Spleen (tissue), 11 donors: ENCODE results near the gene CNIH1. TPM values are rescaled to one million over a fixed set of nuclear protein-coding genes. Genes with fewer than 3 reads are reported as not detected.
"Not testable (repeated sequence)": the region's sequence is repeated elsewhere in the genome, so short reads cannot be mapped to it uniquely, and the experiment has no call there.

ENCODE experiments used
- DNase-seq: peaks from one replicate; pipeline ENCODE4 v3.0.0-alpha.2; 2020
- H3K27ac ChIP-seq, 8 donors: fragments of 200-600 bp; sonication (generic) in 7 of 8; 1 replicate in 4 of 8; 2 replicates in 4 of 8; pipeline versions ENCODE4 v1.5.0 to v1.8.0; 2016 to 2021; ENCODE audit warnings: inconsistent platforms in 4 of 8, mild to moderate bottlenecking in 4 of 8, moderate library complexity in 1 of 8
- H3K27me3 ChIP-seq, 7 donors: fragments of 200-600 bp; sonication (generic) in 6 of 7; replicated peaks in 1 of 7; 1 replicate in 4 of 7; 2 replicates in 3 of 7; pipeline versions ENCODE4 v1.5.0 to v1.8.0; 2016 to 2021; ENCODE audit warnings: inconsistent platforms in 3 of 7, mild to moderate bottlenecking in 1 of 7
- H3K36me3 ChIP-seq, 6 donors: fragments of 200-600 bp; sonication (generic) in 5 of 6; 1 replicate in 4 of 6; 2 replicates in 2 of 6; pipeline versions ENCODE4 v1.5.0 to v1.8.0; 2016 to 2021; ENCODE audit warnings: inconsistent platforms in 2 of 6
- H3K4me1 ChIP-seq, 6 donors: fragments of 200-600 bp; sonication (generic) in 5 of 6; 1 replicate in 3 of 6; 2 replicates in 3 of 6; pipeline versions ENCODE4 v1.5.0 to v1.8.0; 2016 to 2021; ENCODE audit warnings: inconsistent platforms in 3 of 6
- H3K4me3 ChIP-seq, 8 donors: fragments of 200-600 bp; sonication (generic) in 7 of 8; 1 replicate in 4 of 8; 2 replicates in 4 of 8; pipeline versions ENCODE4 v1.5.0 to v1.8.0; 2016 to 2021; ENCODE audit warnings: inconsistent platforms in 4 of 8, mild to moderate bottlenecking in 4 of 8, moderate library complexity in 2 of 8
- H3K9me3 ChIP-seq, 8 donors: fragments of 200-600 bp; sonication (generic) in 7 of 8; 1 replicate in 4 of 8; 2 replicates in 4 of 8; pipeline versions ENCODE4 v1.5.0 to v1.8.0; 2016 to 2021; ENCODE audit warnings: inconsistent platforms in 4 of 8
- POLR2A ChIP-seq, 3 donors: fragments of 450-650 bp; IDR thresholded peaks; one replicate each; pipeline ENCODE4 v1.5.1; 2017; ENCODE audit warnings: antibody characterized with exemption in 3 of 3, mild to moderate bottlenecking in 1 of 3
- POLR2AphosphoS5 ChIP-seq, 3 donors: sonication (generic); formaldehyde crosslinking; IDR thresholded peaks; one replicate each; pipeline ENCODE4 v1.5.1; 2017; ENCODE audit warnings: antibody characterized with exemption in 3 of 3
- WGBS, 5 donors: extraction: QIAGEN DNeasy Blood & Tissue Kit in 3 of 5; methylation state at CpG; one replicate each; pipeline versions ENCODE4 v1.1.5 to v1.1.7; 2013 to 2018; 5-methylcytosine and 5-hydroxymethylcytosine counted together
- intact Hi-C: fragments of 100-400 bp; cut with DNase I; formaldehyde crosslinking; loops from one replicate; pipeline ENCODE4 v1.15.0; 2023; ENCODE audit warnings: low total_unique reads
- polyA plus RNA-seq, 3 donors: library from polyadenylated mRNA; stranded (reverse); fragments of 200-250 nt; gene quantifications; one replicate each; pipeline ENCODE4 v1.2.1, GENCODE V29; 2013
- total RNA-seq, 7 donors: library from RNA; depleted of rRNA in 3 of 7; stranded (reverse); fragments of >200 nt in 3 of 7; fragmentation: NEBNext Ultra II Directional in 4 of 7; extraction: Animal tissue kit (Norgen Biotek cat#: 25700) in 4 of 7; gene quantifications; one replicate each; pipeline versions ENCODE4 v1.1.0 to v1.2.1, GENCODE V29; 2016 to 2021
- TF ChIP-seq, protein P1 (sequence below), 11 experiments: fragments of 200-600 bp in 7 of 11; fragments of 450-650 bp in 4 of 11; sonication (generic) in 4 of 11; IDR thresholded peaks in 8 of 11; conservative IDR thresholded peaks in 3 of 11; 1 replicate in 7 of 11; 2 replicates in 4 of 11; pipeline versions ENCODE4 v1.4.0 to v1.8.0; 2016 to 2021; ENCODE audit warnings: antibody characterized with exemption in 11 of 11, inconsistent platforms in 4 of 11, mild to moderate bottlenecking in 1 of 11
- donor health status: healthy with polysubstance abuse.
- donor health status: DM: no; HTN: no; CAD: no; lungs with moderate emphysema.
- donor health status: DM: no; HTN: no; CAD: no.
- donor health status: Bipolar disorder and iron deficiency.
- donor health status: healthy.
- donor health status: DM: no; HTN: no; CAD: no.
- donor health status: DM: yes; HTN: yes; CAD: no.

CNIH1 gene
- total and polyA plus RNA-seq, 10 donors, result 35.0 to 105 (median 47.0) TPM

DNA sequence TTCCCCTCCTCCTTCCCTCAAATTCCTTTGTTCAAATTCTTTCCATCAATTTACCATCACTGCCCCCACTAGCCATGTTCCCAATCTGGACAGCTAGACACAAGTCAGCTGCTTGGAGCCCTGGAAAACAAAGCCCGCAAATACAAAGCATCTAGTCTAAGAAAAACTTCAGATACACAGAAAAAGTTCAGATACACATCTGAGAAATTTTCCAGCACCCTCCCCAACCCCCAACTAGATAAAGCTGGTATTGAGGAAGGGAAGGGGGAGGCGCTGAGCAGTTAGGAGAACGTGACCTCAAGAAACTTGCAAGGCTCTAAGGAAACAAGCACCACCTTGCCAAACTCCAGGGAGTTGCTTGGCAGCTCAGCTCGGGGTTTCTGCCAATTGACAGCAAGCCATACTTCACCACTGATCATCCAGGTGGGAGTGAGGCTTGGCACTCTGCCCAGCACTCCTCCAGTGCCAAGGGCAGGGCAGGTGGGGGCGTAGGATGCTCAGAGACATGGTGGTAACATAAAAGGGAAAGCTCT, 5.1 kb upstream of the CNIH1 start:
- H3K27me3 ChIP-seq, result no peaks in the 10 kb centered on the region
- no peaks in the 10 kb centered on the region for H3K36me3 ChIP-seq
- H3K9me3 ChIP-seq, result no peaks in the 10 kb centered on the region
- no peak for DNase-seq
- whole genome bisulfite sequencing, 5 donors, result 39 to 50% (median 42%) methylated on average over 5 of the region's 5 CpGs
- H3K27ac ChIP-seq, result peak overlapping the region in 7 of 8 donors; percentile 21 to 87 (median 78)
- peaks cover 0 to 50% (median 10%) of the 10 kb centered on the region in 6 donors for H3K4me1 ChIP-seq
- intact Hi-C loops, result no loop called here
- TF ChIP-seq POLR2A (IDR thresholded peaks at IDR 0.05), result no peak
- no peak for TF ChIP-seq POLR2AphosphoS5 (IDR thresholded peaks at IDR 0.05)
- TF ChIP-seq, protein P1, sequence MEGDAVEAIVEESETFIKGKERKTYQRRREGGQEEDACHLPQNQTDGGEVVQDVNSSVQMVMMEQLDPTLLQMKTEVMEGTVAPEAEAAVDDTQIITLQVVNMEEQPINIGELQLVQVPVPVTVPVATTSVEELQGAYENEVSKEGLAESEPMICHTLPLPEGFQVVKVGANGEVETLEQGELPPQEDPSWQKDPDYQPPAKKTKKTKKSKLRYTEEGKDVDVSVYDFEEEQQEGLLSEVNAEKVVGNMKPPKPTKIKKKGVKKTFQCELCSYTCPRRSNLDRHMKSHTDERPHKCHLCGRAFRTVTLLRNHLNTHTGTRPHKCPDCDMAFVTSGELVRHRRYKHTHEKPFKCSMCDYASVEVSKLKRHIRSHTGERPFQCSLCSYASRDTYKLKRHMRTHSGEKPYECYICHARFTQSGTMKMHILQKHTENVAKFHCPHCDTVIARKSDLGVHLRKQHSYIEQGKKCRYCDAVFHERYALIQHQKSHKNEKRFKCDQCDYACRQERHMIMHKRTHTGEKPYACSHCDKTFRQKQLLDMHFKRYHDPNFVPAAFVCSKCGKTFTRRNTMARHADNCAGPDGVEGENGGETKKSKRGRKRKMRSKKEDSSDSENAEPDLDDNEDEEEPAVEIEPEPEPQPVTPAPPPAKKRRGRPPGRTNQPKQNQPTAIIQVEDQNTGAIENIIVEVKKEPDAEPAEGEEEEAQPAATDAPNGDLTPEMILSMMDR (IDR thresholded peaks at IDR 0.05 in 8 of 11, conservative IDR thresholded peaks at IDR 0.05 in 3 of 11), result no peak
- H3K4me3 ChIP-seq, result no peak overlapping the region

DNA sequence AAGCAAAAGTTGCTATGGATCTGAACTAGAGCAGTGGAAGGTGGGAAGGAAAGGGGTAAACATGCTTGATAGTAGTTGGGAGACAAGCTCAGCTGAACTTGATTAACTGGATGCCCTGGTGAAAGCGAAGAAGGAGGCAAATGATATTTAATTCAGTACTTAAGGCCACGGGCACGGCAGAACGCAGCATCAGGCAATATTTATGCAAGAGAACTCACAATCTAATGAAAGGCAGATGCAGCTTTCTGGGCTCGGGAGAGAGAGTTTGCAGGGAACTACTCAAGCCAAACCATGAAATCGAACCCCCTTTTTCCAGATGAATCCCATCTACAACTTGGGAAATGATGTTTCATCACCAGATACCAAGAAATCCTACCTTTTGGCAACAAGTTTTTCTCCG, 3.5 kb upstream of the CNIH1 start:
- Histone ChIP-seq H3K27ac (no peak overlapping the region), H3K36me3 (no peaks in the 10 kb centered on the region), H3K4me1 (peaks cover 7 to 48% (median 20%) of the 10 kb centered on the region in 6 donors), H3K9me3 (no peaks in the 10 kb centered on the region), H3K27me3 (no peaks in the 10 kb centered on the region), H3K4me3 (no peak overlapping the region)
- intact Hi-C loops, result no loop called here
- TF ChIP-seq, protein P1 (IDR thresholded peaks at IDR 0.05 in 8 of 11, conservative IDR thresholded peaks at IDR 0.05 in 3 of 11), result no peak
- TF ChIP-seq POLR2AphosphoS5 (IDR thresholded peaks at IDR 0.05), result no peak
- TF ChIP-seq POLR2A (IDR thresholded peaks at IDR 0.05), result no peak
- WGBS, 5 donors, result 88 to 96% (median 91%) methylated on average over 7 of the region's 7 CpGs
- no peak for DNase-seq

DNA sequence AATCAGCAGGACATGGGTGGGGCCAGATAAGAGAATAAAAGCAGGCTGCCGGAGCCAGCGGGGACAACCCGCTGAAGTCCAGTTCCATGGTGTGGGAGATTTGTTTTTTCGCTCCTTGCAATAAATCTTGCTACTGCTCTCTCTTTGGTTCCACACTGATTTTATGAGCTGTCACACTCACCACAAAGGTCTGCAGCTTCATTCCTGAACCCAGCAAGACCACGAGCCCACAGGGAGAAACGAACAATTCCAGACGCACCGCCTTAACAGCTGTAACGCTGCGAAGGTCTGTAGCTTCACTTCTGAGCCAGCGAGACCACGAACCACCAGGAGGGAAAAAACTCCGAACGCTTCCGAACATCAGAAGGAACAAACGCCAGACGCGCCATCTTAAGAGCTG, 2.8 kb upstream of the CNIH1 start:
- peaks cover 7 to 55% (median 26%) of the 10 kb centered on the region in 6 donors for H3K4me1 ChIP-seq
- DNase-seq, result no peak
- H3K4me3 ChIP-seq, result no peak overlapping the region
- 86 to 94% (median 90%) methylated on average over 18 of the region's 18 CpGs for WGBS, 5 donors
- intact Hi-C loops, result no loop called here
- no peaks in the 10 kb centered on the region for H3K9me3 ChIP-seq
- no peak overlapping the region for H3K27ac ChIP-seq
- TF ChIP-seq POLR2AphosphoS5 (IDR thresholded peaks at IDR 0.05) (no peak), POLR2A (IDR thresholded peaks at IDR 0.05) (no peak)
- TF ChIP-seq, protein P1 (IDR thresholded peaks at IDR 0.05 in 8 of 11, conservative IDR thresholded peaks at IDR 0.05 in 3 of 11), result no peak
- no peaks in the 10 kb centered on the region for H3K36me3 ChIP-seq
- no peaks in the 10 kb centered on the region for H3K27me3 ChIP-seq

DNA sequence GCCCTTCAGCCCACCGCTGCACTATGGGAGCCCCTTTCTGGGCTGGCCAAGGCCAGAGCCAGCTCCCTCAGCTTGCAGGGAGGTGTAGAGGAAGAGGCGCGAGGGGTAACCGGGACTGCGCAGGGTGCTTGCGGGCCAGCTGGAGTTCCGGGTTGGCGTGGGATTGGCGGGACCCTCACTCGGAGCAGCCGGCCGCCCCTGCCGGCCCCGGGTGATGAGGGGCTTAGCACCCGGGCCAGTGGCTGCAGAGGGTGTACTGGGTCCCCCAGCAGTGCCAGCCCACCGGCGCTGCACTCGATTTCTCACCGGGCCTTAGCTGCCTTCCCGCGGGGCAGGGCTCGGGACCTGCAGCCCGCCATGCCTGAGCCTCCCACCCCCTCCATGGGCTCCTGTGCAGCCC, 1.8 kb upstream of the CNIH1 start:
- H3K36me3 ChIP-seq, H3K4me3 ChIP-seq, intact Hi-C loops, H3K27ac ChIP-seq, H3K27me3 ChIP-seq, H3K9me3 ChIP-seq: not testable (repeated sequence)
- WGBS, 5 donors, result 91 to 99% (median 96%) methylated on average over 11 to 20 of the region's 23 CpGs
- H3K4me1 ChIP-seq, result peaks cover 7 to 64% (median 34%) of the 10 kb centered on the region in 6 donors
- DNase-seq, result peak; percentile 79
